Stimulated activated CD8-positive, alpha-beta memory T cell treated with anti-CD3 and anti-CD28 coated beads, Interleukin-15, amount 100 ng/mL, for 4 hours (primary cell): ENCODE measurements around the gene ATP6V0C.

Experiments
- DNase-seq, 2 donors: peaks; one replicate each; pipeline ENCODE4 v3.0.0-alpha.2; 2020; ENCODE audit warnings: low read depth in 2 of 2

ATP6V0C gene

DNA sequence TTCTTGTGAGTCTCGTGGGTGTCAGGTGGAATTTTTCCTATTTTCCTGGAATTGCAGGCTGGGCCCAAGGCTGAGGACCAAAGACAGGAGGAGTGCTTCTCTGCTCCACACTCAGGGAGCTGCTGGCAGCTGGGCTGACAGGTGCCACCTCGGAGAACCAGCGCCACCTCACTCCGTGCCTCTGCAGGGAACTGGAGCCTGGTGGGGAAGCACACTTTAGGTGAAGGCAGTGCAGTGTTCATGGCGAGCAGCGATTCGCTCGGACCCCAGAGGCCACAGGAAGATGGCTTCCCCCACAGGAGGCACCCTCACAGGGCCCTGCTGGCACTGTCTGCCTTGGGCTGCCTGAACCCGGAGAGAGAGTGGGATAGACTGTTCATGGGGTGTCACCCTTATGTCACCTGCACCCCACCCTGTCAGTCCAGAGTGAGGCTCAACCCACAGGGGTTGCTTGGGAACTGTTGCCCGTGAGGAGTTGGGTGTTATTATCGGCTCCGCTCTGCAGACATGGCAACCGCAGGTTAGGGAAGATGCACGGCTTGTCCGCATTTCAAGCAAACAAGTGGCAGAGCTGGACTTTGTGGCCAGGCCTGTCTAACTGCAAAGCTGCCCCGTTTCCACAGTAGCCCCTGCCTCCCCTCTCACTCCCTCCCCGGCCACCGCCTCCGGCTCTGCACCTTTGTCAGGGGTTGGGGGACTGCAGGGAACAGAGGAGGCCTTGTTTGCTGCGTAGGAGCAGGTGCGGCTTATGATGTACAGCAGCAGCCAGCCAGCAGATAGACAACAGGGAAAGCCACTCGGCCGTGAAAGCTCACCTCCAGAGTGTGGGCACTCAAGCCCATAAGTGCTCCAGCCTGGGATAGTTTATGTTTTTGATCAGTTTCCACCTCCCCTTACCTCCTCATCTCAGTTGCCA, 23.3 kb upstream of the ATP6V0C start:
- DNase-seq, result no peak

- DNase-seq, result no peak
Observed at GRCh38 chr16:2492292-2492691, 21.5 kb upstream of the ATP6V0C start.

DNA sequence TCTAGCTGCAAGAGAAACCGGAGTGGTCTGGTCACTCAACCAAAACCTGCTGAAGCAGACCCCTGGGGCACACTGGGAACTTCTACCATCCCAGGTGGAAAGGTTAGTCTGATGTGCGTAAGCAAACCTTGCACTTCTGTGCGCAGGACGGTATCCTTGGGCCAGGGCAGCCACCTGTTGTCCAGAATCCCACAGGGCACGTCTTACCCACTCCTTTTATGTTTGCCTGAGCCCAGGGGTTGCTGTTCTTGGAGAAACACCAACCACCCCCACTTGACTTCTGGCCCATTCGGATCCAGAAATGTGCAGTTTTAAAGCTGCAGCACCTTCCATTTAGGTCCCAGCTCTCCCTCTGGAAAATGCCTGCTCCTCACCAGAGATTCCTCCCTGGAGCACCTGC, 20.1 kb upstream of the ATP6V0C start:
- DNase-seq, result no peak

DNA sequence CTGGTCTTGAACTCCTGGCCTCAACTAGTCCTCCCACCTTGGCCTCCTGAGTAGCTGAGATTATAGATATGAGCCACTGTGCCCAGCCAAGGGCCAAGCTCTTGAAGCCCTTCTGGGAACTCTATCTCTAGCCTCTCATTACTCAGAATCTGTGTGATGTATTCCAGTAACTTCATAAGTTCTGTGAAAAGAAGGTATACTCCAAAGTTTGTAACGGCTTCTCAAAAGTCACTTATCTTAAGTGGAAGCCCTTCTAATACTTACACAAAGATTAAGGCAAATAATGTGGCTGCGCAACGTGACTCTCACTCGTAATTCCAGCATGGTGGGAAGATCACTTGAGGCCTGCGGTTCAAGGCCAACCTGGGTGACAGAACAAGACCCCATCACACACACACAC, 19.1 kb upstream of the ATP6V0C start:
- DNase-seq, result no peak

GRCh38 chr16:2495041-2495440, 18.7 kb upstream of the ATP6V0C start:
- DNase-seq, result no peak

- no peak for DNase-seq
Observed at GRCh38 chr16:2496223-2497115, 17.3 kb upstream of the ATP6V0C start.

DNA sequence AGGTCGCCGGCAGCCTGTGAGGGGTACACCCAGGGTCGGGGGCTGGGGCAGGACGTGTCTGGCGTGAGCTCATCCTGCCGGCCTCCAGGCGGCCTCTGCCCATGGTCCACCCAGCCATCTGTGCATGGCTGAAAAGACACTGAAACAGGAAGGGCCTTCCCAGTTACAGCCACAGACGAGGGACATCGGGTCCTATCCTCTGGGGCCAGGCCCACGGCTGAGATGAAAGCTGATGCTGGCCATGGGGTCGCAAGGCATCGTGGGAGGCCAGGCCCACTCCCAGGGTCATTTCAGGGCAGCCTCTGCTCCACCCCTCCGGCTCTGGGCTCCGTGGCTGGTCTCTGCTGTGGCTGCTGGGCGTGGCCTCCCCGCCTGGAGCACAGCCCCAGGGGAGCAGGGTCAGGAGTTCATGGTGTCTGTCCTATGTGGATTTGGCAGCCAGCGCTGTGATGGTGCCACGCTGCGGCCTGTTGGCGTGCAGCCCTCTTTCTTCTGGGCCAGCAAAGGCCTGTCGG, 16.6 kb upstream of the ATP6V0C start:
- no peak for DNase-seq

- no peak for DNase-seq
Observed at GRCh38 chr16:2497695-2498484, 15.9 kb upstream of the ATP6V0C start.

- DNase-seq, result no peak
Observed at GRCh38 chr16:2498531-2499253, 15.1 kb upstream of the ATP6V0C start.

DNA sequence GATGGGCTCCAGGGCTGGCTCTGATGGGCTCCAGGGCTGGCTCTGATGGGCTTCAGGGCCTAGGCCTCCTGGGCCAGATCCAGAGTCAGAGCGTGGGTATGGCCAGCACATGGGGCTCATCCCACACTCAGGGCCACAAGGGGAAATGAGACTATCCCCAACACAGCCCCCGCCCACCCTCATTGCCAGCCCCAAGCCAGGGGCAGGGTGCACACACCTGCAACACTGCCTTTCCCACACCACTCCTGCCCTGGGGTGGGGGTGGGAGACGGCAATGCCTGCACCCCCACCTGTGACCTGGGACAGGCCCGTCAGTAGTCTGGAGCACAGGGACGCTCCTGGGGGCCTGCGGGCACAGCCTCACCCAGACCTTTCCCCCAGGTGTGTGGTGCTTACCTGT, 14.3 kb upstream of the ATP6V0C start:
- no peak for DNase-seq

- no peak for DNase-seq
Observed at GRCh38 chr16:2499890-2500429, 13.8 kb upstream of the ATP6V0C start.

- no peak for DNase-seq
Observed at GRCh38 chr16:2500430-2500917, 13.3 kb upstream of the ATP6V0C start.

DNA sequence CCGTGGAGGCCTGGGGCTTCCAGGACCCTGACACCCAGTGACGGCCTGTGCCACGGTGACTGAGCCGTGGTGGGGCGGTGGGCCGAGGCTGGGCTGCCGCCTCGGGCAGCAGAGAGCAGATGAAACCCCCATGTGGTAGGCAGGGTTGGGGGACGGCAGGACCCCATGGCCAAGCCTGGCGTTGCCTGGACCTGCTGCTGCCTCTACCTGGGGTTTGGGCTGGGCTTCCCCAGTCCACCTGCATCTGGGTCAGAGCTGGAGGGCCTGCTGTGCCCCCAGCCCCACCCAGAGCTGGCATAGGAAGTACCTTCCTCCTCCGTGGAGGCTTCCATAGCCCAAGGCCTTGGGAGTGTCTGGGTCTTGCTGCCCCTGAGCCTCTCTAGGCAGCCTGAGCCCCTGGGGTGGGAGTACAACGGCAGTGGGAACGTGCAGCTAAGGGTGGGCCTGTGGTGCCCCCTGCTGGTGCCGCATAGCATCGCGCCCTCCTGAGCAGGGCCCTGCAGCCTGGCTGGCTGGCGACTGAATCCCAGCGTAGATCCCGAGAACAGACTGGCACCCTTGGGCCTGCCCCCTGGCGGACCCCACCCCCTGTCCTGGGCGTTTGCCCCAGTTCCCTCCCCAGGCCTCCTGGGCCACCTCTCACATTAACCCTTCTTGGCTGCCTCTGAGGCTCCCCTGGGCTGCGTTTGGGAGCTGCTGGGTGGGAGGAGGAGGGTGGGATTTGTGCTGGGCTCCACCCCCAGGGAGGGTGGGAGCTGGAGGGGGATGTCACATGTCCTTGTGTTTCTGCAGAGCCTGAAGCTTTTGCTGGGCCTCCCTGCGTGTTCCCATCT, 12.6 kb upstream of the ATP6V0C start:
- DNase-seq, result peak; percentile 49 to 58

GRCh38 chr16:2501946-2502895, 11.5 kb upstream of the ATP6V0C start:
- no peak for DNase-seq

DNA sequence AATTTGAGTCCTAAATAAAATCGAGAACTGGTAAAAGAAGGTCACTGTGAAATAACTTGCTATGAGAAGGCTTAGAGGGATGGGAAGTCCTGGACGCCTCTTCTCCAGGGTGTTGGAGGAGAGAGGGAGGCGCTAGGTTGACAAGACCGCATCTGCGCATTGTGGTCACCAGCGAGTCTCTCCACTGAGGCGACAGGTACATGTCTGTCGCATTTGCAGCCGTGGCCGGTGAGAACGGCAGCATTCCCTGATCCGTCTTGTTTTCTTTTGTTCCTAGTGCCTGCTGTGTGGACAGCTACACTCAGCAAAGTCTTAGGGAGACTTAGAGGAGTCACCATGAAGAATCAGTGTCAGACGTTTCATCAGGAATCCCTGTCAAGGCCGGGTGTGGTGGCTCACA, 8.1 kb upstream of the ATP6V0C start:
- no peak for DNase-seq

GRCh38 chr16:2507052-2507659, 6.6 kb upstream of the ATP6V0C start:
- no peak for DNase-seq

DNA sequence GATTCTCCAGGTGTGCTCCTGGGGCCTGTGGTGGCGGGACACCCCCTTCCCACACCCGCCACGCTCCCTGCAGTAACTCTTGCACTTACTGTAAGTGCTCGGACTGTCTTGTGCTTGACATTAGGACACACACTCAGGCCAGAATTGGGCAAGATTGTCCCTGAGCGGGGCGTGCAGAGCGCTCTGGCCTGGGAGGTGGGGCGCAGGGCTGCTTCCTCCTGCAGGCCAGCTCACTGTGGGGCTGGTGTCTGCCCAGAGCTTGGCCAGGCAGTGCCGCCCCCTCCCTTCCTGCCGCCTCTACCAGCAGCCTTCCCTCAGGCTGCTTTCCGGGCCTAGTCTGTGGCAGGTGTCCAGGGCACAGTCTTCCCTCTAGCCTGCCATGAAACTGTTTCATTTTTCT, 6.1 kb upstream of the ATP6V0C start:
- DNase-seq, result no peak
